Measurements from ENCODE around the gene CDK5RAP3.

Gene CDK5RAP3

GRCh38 chr17:47955497-47956461 lies 15.1 kb upstream of the CDK5RAP3 start:
- no peak overlapping the region for H3K4me3 ChIP-seq (ENCODE audit: control insufficient read depth, low read depth, low read length)
- DNase-seq (ENCODE audit: low read depth) = no peak
- no peak for TF ChIP-seq CTCF (IDR thresholded peaks at IDR 0.05; ENCODE audit: control insufficient read depth, insufficient read depth, low read depth, low read length, missing control alignments)

- DNase-seq (ENCODE audit: low read depth) = no peak
- no peak overlapping the region for H3K4me3 ChIP-seq (ENCODE audit: control insufficient read depth, low read depth, low read length)
- no peak for TF ChIP-seq CTCF (IDR thresholded peaks at IDR 0.05; ENCODE audit: control insufficient read depth, insufficient read depth, low read depth, low read length, missing control alignments)
Measured at GRCh38 chr17:47956791-47957590, 13.9 kb upstream of the CDK5RAP3 start.

GRCh38 chr17:47957591-47958490 lies 13.1 kb upstream of the CDK5RAP3 start, which contains the start of gene PRR15L:
Gene PRR15L, minus strand, starts transcription at chr17:47957883. Its CDS starts 4,649 bp downstream, at chr17:47953234.
- TF ChIP-seq CTCF (IDR thresholded peaks at IDR 0.05; ENCODE audit: control insufficient read depth, insufficient read depth, low read depth, low read length, missing control alignments) = no peak
- no peak within 1 kb of the TSS for H3K4me3 ChIP-seq (ENCODE audit: control insufficient read depth, low read depth, low read length)
- no peak for DNase-seq (ENCODE audit: low read depth)

DNA sequence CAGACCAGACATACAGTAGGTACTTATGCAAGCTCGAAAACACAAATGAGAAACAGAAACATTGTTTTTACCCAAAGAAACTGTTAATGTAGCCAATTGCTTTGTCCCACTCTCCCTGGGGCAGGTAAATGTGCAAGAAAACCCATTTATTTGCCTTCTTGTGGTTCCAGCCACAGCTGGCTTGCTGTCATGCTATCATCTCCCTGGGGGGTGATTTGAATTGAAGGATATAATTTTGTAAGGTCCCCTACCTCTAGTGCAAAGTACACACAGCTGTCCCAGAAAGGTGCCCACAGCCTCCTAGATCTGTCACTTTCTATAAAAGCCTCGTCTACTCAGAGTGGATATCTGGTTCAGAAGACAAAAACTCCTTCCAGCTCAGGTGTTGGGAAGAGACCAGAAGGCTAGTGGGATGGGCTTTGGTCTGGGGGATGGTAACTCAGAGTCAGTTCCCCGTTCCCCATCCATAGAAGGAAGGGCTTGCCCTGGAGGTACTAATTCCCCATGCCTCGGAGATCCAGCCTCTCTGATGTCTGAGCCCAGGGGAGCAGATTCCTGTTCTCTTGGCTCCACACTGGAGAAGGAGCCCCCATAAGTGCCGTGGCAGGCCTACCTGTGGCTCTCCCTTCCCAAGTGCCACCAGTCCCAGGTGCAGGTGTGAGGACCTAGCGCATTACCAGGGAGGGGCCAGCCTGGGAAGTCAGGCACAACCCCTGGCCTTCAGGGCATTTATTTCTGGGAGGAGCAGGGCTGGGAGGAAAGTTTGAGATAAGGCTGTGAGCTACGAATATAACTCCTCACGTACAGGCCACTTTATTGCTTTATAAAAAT lies 10.9 kb upstream of the CDK5RAP3 start:
- TF ChIP-seq CTCF (IDR thresholded peaks at IDR 0.05; ENCODE audit: control insufficient read depth, insufficient read depth, low read depth, low read length, missing control alignments) = no peak

DNA sequence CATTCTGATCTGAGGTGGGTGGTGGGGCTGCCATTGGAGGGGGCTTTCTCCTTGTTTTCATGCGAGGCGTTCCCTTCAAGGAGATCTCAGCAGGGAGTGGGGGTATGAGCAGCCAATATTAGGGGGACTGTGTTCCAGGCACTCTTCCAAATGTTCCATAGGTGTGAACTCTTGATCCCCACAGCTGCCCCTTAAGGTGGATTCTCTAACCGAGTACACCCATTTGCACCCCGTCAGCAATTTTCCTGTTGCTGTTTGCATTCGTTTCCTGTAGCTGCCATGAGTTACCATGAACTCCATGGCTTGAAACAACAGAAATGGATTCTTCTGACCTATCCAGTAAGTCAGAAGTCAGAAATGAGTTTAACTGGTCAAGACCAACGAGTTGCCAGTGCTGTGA lies 9.5 kb upstream of the CDK5RAP3 start:
- no peak for DNase-seq (ENCODE audit: low read depth)
- no peak for TF ChIP-seq CTCF (IDR thresholded peaks at IDR 0.05; ENCODE audit: control insufficient read depth, insufficient read depth, low read depth, low read length, missing control alignments)
- H3K4me3 ChIP-seq (ENCODE audit: control insufficient read depth, low read depth, low read length) = no peak overlapping the region

More for the DNA sequence above, 10.9 kb upstream of the CDK5RAP3 start:
- no peak for DNase-seq (ENCODE audit: low read depth)
- no peak overlapping the region for H3K4me3 ChIP-seq (ENCODE audit: control insufficient read depth, low read depth, low read length)
